OCI-LY3 (cell line): ENCODE results near the gene MPPED1.

Source experiments
- EZH2phosphoT487 ChIP-seq: fragments of 200-600 bp; shearing (Covaris generic); IDR thresholded peaks from 2 replicates; pipeline ENCODE4 v1.6.1; 2018; ENCODE audit warnings: antibody characterized with exemption, mixed run types, low read depth
- TF ChIP-seq, protein P1 (sequence below): fragments of 200-600, 300-600 bp; sonication (generic); IDR thresholded peaks from 2 replicates; pipeline ENCODE4 v1.5.1; 2014; ENCODE audit warnings: antibody characterized with exemption, low read length, low read depth

- no peak for TF ChIP-seq EZH2phosphoT487
- TF ChIP-seq, protein P1, sequence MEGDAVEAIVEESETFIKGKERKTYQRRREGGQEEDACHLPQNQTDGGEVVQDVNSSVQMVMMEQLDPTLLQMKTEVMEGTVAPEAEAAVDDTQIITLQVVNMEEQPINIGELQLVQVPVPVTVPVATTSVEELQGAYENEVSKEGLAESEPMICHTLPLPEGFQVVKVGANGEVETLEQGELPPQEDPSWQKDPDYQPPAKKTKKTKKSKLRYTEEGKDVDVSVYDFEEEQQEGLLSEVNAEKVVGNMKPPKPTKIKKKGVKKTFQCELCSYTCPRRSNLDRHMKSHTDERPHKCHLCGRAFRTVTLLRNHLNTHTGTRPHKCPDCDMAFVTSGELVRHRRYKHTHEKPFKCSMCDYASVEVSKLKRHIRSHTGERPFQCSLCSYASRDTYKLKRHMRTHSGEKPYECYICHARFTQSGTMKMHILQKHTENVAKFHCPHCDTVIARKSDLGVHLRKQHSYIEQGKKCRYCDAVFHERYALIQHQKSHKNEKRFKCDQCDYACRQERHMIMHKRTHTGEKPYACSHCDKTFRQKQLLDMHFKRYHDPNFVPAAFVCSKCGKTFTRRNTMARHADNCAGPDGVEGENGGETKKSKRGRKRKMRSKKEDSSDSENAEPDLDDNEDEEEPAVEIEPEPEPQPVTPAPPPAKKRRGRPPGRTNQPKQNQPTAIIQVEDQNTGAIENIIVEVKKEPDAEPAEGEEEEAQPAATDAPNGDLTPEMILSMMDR: no peak
These were observed 39.7 kb downstream of the MPPED1 start for GRCh38 chr22:43451371-43452050.
